ENCODE measurements around the gene ACTR2.

GRCh38 chr2:65231892-65232477 is 4.4 kb downstream of the ACTR2 start:
- TF ChIP-seq ZBTB49 (tag by site-specific recombination; IDR thresholded peaks at IDR 0.05; ENCODE audit: low read depth) (no peak), TRIM28 (IDR thresholded peaks at IDR 0.05; ENCODE audit: borderline replicate concordance, low read length) (no peak), PATZ1 (tag by site-specific recombination; IDR thresholded peaks at IDR 0.05) (no peak), ZNF623 (tag by site-specific recombination; IDR thresholded peaks at IDR 0.05) (no peak), GLI4 (tag by site-specific recombination; IDR thresholded peaks at IDR 0.05) (no peak), SP3 (tag by site-specific recombination; IDR thresholded peaks at IDR 0.05) (no peak), ZBTB44 (tag by site-specific recombination; IDR thresholded peaks at IDR 0.05) (no peak), WT1 (tag by site-specific recombination; IDR thresholded peaks at IDR 0.05) (no peak), ZNF704 (tag by site-specific recombination; IDR thresholded peaks at IDR 0.05) (no peak)
- TF ChIP-seq, protein P1, sequence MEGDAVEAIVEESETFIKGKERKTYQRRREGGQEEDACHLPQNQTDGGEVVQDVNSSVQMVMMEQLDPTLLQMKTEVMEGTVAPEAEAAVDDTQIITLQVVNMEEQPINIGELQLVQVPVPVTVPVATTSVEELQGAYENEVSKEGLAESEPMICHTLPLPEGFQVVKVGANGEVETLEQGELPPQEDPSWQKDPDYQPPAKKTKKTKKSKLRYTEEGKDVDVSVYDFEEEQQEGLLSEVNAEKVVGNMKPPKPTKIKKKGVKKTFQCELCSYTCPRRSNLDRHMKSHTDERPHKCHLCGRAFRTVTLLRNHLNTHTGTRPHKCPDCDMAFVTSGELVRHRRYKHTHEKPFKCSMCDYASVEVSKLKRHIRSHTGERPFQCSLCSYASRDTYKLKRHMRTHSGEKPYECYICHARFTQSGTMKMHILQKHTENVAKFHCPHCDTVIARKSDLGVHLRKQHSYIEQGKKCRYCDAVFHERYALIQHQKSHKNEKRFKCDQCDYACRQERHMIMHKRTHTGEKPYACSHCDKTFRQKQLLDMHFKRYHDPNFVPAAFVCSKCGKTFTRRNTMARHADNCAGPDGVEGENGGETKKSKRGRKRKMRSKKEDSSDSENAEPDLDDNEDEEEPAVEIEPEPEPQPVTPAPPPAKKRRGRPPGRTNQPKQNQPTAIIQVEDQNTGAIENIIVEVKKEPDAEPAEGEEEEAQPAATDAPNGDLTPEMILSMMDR (tag by site-specific recombination; IDR thresholded peaks at IDR 0.05): no peak
- TF ChIP-seq, protein P2, sequence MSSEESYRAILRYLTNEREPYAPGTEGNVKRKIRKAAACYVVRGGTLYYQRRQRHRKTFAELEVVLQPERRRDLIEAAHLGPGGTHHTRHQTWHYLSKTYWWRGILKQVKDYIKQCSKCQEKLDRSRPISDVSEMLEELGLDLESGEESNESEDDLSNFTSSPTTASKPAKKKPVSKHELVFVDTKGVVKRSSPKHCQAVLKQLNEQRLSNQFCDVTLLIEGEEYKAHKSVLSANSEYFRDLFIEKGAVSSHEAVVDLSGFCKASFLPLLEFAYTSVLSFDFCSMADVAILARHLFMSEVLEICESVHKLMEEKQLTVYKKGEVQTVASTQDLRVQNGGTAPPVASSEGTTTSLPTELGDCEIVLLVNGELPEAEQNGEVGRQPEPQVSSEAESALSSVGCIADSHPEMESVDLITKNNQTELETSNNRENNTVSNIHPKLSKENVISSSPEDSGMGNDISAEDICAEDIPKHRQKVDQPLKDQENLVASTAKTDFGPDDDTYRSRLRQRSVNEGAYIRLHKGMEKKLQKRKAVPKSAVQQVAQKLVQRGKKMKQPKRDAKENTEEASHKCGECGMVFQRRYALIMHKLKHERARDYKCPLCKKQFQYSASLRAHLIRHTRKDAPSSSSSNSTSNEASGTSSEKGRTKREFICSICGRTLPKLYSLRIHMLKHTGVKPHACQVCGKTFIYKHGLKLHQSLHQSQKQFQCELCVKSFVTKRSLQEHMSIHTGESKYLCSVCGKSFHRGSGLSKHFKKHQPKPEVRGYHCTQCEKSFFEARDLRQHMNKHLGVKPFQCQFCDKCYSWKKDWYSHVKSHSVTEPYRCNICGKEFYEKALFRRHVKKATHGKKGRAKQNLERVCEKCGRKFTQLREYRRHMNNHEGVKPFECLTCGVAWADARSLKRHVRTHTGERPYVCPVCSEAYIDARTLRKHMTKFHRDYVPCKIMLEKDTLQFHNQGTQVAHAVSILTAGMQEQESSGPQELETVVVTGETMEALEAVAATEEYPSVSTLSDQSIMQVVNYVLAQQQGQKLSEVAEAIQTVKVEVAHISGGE (tag by site-specific recombination; conservative IDR thresholded peaks at IDR 0.05; ENCODE audit: low read depth): no peak
